ENCODE data around the gene PPP4R4. TPM values are rescaled to one million over a fixed set of nuclear protein-coding genes. Genes with fewer than 3 reads are reported as not detected.

PPP4R4 gene
- total RNA-seq, 1 experiment from 2014 or later, result 3.9 TPM

GRCh38 chr14:94152676-94153075 is 21.4 kb upstream of the PPP4R4 start:
- H4K5ac ChIP-seq (ENCODE audit: insufficient read length, low read depth, low read length), result no peak overlapping the region
- H4K8ac ChIP-seq (replicated peaks; ENCODE audit: insufficient read length, low read depth, low read length), result no peak overlapping the region
- no peak overlapping the region for H2BK12ac ChIP-seq (ENCODE audit: insufficient read length, low read depth, low read length)
- H2BK5ac ChIP-seq (ENCODE audit: insufficient read length, low read length), result no peak overlapping the region
- peaks cover 13 to 23% of the 10 kb centered on the region in 2 experiments; a peak in 4 of 5 replicates for H3K9me3 Mint-ChIP-seq
- no peak overlapping the region for H2AK5ac ChIP-seq (ENCODE audit: insufficient read length, low read length)
- no peaks in the 10 kb centered on the region for H3K79me1 ChIP-seq (ENCODE audit: insufficient read depth, low read depth, low read length, poor library complexity, severe bottlenecking)
- H4K20me1 ChIP-seq (ENCODE audit: control insufficient read depth, insufficient read depth, insufficient read length), result no peaks in the 10 kb centered on the region
- no peak for DNase-seq
- no peak overlapping the region for H3K56ac ChIP-seq (ENCODE audit: insufficient read length, low read depth, low read length)
- no peaks in the 10 kb centered on the region for H3K4me1 ChIP-seq (ENCODE audit: insufficient read depth, low read length)
- H3K79me2 ChIP-seq (ENCODE audit: insufficient read depth, low read length), result no peaks in the 10 kb centered on the region
- no peaks in the 10 kb centered on the region for H3K9me3 ChIP-seq (ENCODE audit: control insufficient read depth, low read depth, low read length)
- no peak overlapping the region for H3K14ac ChIP-seq (ENCODE audit: insufficient read depth, low read length)
- no peaks in the 10 kb centered on the region for H3K23me2 ChIP-seq (ENCODE audit: insufficient read length, low read depth, low read length, poor library complexity, severe bottlenecking)
- H3K4me2 ChIP-seq (ENCODE audit: insufficient read depth, insufficient read length, low read length), result no peak overlapping the region
- no peak overlapping the region for H3K27ac ChIP-seq (ENCODE audit: insufficient read length, low read depth, low read length)
- H4K91ac ChIP-seq (ENCODE audit: insufficient read length, low read depth, low read length), result no peak overlapping the region
- no peak overlapping the region for H3K23ac ChIP-seq (ENCODE audit: insufficient read length, low read depth, low read length)
- H3K27ac Mint-ChIP-seq, result no peak overlapping the region
- no peak overlapping the region for H3T11ph ChIP-seq (ENCODE audit: low read length)
- no peak overlapping the region for H2BK20ac ChIP-seq (ENCODE audit: low read depth, low read length, poor library complexity, severe bottlenecking)
- H2BK15ac ChIP-seq (ENCODE audit: low read depth, low read length), result no peak overlapping the region
- H3K18ac ChIP-seq (ENCODE audit: insufficient read length, low read depth, low read length), result no peak overlapping the region
- peaks cover 0 to 3% of the 10 kb centered on the region in 2 experiments; a peak in 1 of 4 replicates for H3K4me1 Mint-ChIP-seq
- no CpG with 5 or more reads among the region's 1 CpG for WGBS (ENCODE audit: extremely low coverage, insufficient read length, low lambda C conversion rate)
- H3K27me3 Mint-ChIP-seq (ENCODE audit: low read depth), result peaks cover 3% of the 10 kb centered on the region
- H3K4ac ChIP-seq (ENCODE audit: low read depth, low read length), result no peak overlapping the region
- H2BK120ac ChIP-seq (ENCODE audit: low read depth, low read length, poor library complexity, severe bottlenecking), result no peak overlapping the region
- no peak overlapping the region for H3K9ac ChIP-seq (ENCODE audit: extremely low read depth, insufficient read length, low read length)
- no peaks in the 10 kb centered on the region for H3K27me3 ChIP-seq (ENCODE audit: insufficient read depth, low read length)
- H2AFZ ChIP-seq (ENCODE audit: low read length), result no peak overlapping the region
- no peak overlapping the region for H3K4me3 Mint-ChIP-seq
- H3K36me3 Mint-ChIP-seq (ENCODE audit: insufficient read depth in 1 of 3, low read depth in 3 of 3), result peaks cover 6 to 8% (median 7%) of the 10 kb centered on the region in 3 experiments; a peak in 6 of 7 replicates
- TF ChIP-seq CTCF (conservative IDR thresholded peaks at IDR 0.05), result no peak
